Activated CD4-positive, alpha-beta T cell treated with anti-CD3 and anti-CD28 coated beads, Interleukin-2, amount 10 ng/mL, durations not matched to agents 24 days and 14 days (primary cell): ENCODE results near the gene CLIC1. TPM values are rescaled to one million over a fixed set of nuclear protein-coding genes. Genes with fewer than 3 reads are reported as not detected.

Experiments used
- DNase-seq: peaks from one replicate; pipeline ENCODE4 v3.0.0; 2022
- H3K27ac Mint-ChIP-seq: one replicate; pipeline ENCODE4 v1.8.0; 2022; ENCODE audit warnings: mild to moderate bottlenecking, mixed read lengths
- H3K27me3 Mint-ChIP-seq: one replicate; pipeline ENCODE4 v1.8.0; 2022; ENCODE audit warnings: mixed read lengths
- H3K36me3 Mint-ChIP-seq: one replicate; pipeline ENCODE4 v1.8.0; 2022; ENCODE audit warnings: low read depth, mild to moderate bottlenecking, mixed read lengths
- H3K4me1 Mint-ChIP-seq: one replicate; pipeline ENCODE4 v1.8.0; 2021; ENCODE audit warnings: mixed read lengths
- H3K4me3 Mint-ChIP-seq: one replicate; pipeline ENCODE4 v1.8.0; 2022; ENCODE audit warnings: mild to moderate bottlenecking, moderate library complexity, mixed read lengths
- H3K9me3 Mint-ChIP-seq: one replicate; pipeline ENCODE4 v1.8.0; 2021; ENCODE audit warnings: mixed read lengths
- intact Hi-C: fragments of 100-400 bp; cut with micrococcal nuclease; formaldehyde crosslinking; loops from one replicate; pipeline ENCODE4 v1.15.1; 2023
- total RNA-seq: library from RNA; stranded (reverse); gene quantifications from 2 replicates; pipeline ENCODE4 v1.2.3, GENCODE V29; 2022

CLIC1 gene
- total RNA-seq, 1 donor from 2014 or later: 385 TPM

DNA sequence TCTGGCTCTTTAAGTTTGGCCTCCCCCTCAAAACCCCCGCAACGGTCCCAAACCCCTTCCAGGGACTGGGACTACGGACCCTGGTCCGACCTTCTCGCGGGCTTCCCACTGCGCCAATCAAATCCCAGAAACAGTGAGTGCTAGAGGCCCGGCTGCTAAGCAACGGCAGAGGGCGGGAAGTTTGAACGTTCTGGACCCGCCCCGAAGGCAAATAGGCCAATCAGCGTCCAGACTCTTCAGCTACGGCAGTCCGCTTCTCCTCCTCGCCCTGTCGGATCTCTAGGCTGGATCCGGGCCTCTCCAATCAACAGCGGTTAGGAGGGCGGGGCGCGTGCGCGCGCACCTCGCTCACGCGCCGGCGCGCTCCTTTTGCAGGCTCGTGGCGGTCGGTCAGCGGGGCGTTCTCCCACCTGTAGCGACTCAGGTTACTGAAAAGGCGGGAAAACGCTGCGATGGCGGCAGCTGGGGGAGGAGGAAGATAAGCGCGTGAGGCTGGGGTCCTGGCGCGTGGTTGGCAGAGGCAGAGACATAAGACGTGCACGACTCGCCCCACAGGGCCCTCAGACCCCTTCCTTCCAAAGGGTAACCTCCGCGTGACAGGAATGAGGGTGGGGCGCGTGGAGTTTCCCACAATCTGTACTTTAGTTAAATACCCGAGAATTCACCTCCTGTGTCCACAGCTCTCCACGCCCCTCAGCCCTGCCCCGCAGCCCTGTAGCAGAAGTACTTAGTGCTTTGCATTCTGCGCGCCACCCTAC lies 3.5 kb upstream of the CLIC1 start, which contains the start of gene MSH5:
Gene MSH5 (plus strand): TSS at position 367 of the 758 bp plus-strand sequence. CDS start 462 bp downstream, outside the sequence.
- DNase-seq: peak; percentile 99
- Mint-ChIP-seq H3K36me3 (peaks cover 50% of the 10 kb centered on the region), H3K4me1 (peaks cover 54% of the 10 kb centered on the region), H3K27me3 (no peaks in the 10 kb centered on the region), H3K27ac (peak within 1 kb of the TSS; percentile 93), H3K9me3 (no peaks in the 10 kb centered on the region), H3K4me3 (peak within 1 kb of the TSS; percentile 98)
- intact Hi-C loops: loop anchor here (1.0 to 10.0 kb wide), 8 partner anchors 29 to 1575 kb away; partner anchors contain the start of genes ATP6V1G2, HSD17B8, LTB and LY6G5C

DNA sequence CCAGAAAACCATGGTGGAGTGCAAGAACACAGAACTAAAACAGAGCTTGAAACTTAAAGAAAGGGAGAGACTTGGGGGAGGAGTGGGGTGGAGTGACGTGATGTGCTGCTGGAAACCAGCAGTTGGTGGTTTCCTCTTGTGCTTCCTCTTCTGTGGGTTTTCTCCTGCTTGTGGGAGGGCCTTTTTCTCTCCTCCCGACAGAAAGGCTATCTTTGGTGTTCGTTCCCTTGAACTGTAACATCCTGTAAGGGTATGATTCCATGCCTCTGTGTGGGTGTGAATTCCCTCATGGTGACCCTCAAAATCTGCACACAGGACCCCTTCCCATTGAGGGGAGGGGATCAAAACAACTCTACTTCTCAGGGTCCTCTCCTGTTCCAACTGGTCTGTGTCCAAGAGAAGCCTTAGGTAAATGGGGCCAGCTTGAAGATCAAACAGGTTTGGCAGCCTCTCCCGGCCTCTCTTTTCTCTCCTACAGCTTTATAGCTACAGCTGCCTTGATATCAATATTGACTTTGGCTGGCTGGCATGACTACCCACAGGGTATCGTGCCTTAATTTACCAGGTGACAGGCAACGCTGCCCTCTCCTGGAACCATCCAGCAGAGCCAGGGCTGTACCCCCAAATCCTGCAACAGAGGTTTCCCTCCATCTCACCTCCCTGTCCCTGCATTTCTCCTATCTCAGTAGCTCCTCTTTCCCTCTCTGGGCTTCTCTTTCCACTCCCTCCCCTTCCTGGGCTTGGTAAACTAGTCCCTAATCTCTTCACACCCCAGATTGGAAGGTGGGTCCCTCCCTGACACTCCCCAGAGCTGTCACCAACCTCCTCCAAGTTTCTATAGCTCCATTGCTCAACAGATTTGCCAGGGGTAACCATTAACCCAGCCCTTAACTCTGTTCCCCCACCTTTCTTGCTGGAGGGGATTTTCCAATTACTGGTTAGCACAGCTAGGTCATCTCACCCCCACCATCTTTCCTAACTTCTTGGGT lies 2.0 kb upstream of the CLIC1 start:
- Mint-ChIP-seq H3K36me3 (peaks cover 56% of the 10 kb centered on the region), H3K9me3 (no peaks in the 10 kb centered on the region), H3K4me1 (peaks cover 65% of the 10 kb centered on the region), H3K4me3 (peak overlapping the region; percentile 98), H3K27ac (peak overlapping the region; percentile 93), H3K27me3 (no peaks in the 10 kb centered on the region)
- intact Hi-C loops: loop anchor here (1.0 to 10.0 kb wide), 9 partner anchors 9 to 1577 kb away; partner anchors contain the start of genes ATP6V1G2, DDAH2, GPANK1 and HSD17B8
- DNase-seq: peak; percentile 92

DNA sequence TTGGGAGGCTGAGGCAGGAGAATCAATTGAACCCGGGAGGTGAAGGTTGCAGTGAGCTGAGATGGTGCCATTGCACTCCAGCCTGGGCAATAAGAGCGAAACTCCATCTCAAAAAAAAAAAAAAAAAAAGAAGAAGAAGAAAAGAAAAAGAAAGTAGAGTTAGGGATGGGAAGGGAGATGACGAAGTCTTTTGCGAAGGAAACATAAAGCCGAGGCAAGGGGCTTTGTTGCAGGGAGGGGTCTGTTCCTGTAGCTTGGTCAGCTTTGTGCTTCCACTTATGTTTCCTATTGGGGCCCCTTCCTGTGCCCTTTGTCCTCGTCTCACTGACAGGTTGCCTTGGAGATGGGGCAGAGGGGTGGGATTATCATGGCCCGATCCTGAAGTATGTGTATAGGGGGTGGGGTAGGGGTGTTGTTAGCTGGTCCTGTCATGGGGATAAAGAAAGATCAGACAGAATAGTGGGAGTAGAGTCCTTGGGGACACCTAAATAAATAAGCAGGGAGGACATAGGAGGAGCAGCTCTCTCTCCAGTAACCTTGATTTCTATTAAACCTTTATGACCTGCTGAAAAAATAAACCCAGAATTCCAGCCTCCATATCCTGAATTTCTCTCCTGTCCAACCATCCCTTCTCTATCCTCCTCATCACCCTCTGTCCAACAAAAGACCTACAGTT lies 1.1 kb upstream of the CLIC1 start:
- Mint-ChIP-seq H3K9me3 (no peaks in the 10 kb centered on the region), H3K4me1 (peaks cover 64% of the 10 kb centered on the region), H3K27ac (peak overlapping the region; percentile 93), H3K27me3 (no peaks in the 10 kb centered on the region), H3K36me3 (peaks cover 51% of the 10 kb centered on the region), H3K4me3 (peak overlapping the region; percentile 98)
- intact Hi-C loops: loop anchor here (2.0 to 10.0 kb wide), 5 partner anchors 73 to 1577 kb away; partner anchors contain the start of genes ATP6V1G2, GPANK1, HSD17B8 and LTB
- peak; percentile 80 for DNase-seq

DNA sequence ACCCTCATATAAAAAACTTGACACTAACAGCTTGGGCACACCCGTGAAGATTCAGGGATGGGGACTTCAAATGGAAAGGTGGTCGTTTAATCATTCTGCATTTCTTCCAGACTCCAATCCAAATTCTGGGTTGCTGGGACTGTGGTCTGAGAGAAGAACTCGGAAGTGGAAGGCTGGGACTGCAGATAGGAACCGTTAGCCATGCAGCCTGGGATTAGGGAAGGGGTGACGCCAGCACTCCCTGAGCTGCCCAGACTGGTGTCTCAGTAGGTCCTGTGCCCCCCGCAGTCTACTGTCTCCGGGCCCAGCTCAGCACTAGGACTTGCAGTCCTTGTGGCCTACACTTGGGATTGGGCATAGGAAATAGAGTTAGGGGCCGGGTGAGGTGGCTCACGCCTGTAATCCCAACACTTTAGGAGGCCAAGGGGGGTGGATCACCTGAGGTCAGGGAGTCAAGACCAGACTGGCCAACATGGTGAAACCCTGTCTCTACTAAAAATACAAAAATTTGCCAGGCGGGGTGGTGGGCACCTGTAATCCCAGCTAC lies 511 bp upstream of the CLIC1 start:
- peaks cover 53% of the 10 kb centered on the region for H3K36me3 Mint-ChIP-seq
- peak; percentile 70 for DNase-seq
- H3K27me3 Mint-ChIP-seq: no peaks in the 10 kb centered on the region
- H3K9me3 Mint-ChIP-seq: no peaks in the 10 kb centered on the region
- peak overlapping the region; percentile 98 for H3K4me3 Mint-ChIP-seq
- peak overlapping the region; percentile 93 for H3K27ac Mint-ChIP-seq
- peaks cover 68% of the 10 kb centered on the region for H3K4me1 Mint-ChIP-seq
- intact Hi-C loops: loop anchor here (1.0 to 10.0 kb wide), 6 partner anchors 34 to 1578 kb away; partner anchors contain the start of genes ABHD16A, ATP6V1G2, GPANK1 and HSD17B8

DNA sequence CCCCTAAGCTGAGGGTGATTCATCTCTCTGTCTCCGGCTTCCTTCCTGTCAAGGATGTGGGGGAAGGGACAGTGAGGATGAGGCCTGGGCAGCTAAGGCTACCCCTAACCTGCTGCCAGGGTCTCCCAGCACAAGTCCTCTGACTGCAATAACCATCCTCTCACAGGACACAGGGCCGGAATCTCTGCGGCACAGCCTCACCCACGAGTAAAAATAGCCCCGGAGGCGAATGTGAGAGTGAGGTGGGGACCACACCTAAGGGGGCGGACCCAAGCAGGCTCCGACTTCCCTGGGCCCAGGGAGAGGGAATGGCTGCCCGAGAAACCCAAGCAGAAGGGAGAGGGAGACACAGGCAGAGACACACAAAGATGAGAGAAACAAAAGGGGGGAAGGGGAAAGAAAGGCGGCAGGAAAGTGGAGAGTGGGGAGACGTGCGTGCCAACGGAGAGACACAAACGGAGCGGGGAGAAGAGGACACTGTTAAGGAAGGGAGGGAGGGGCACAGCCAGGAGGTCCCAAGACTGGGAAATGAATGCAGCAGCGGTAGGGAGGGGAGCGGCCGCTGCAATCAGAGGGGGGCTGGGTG lies 1.4 kb downstream of the CLIC1 start:
- H3K36me3 Mint-ChIP-seq: peaks cover 50% of the 10 kb centered on the region
- peak overlapping the region; percentile 93 for H3K27ac Mint-ChIP-seq
- intact Hi-C loops: loop anchor here (2.0 to 10.0 kb wide), 5 partner anchors 100 to 1580 kb away; partner anchors contain the start of genes ATP6V1G2, HSD17B8, LTB and NFKBIL1
- H3K4me1 Mint-ChIP-seq: peaks cover 61% of the 10 kb centered on the region
- H3K9me3 Mint-ChIP-seq: no peaks in the 10 kb centered on the region
- H3K4me3 Mint-ChIP-seq: peak overlapping the region; percentile 98
- DNase-seq: peak; percentile 89
- no peaks in the 10 kb centered on the region for H3K27me3 Mint-ChIP-seq

DNA sequence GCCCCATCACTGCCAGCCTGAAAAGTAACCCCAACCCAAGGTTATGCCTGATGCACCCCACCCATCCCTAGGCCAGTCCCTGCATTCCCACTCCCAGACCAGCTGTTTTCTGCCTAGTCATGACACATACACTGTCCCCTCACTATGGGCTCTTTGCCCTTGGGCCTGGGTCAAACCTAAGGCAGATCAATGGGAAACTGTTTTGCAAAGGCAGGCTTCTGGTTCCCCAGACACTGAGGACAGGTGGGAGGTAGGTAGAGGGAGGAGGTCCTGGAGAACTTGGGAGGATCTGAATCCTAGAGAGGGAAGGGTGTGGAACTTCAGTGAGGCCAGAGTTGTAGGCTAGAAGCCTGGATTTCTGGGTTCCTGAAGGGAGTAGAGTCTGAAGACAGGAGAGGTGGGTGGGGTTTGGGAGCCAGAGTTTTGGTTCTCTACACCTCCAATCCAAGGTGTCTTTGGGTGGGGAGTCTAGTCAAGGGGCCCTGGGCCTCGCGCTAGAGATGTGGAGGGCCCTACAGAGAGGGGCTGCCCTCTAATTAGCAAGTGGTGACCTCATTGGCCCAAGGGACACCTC lies 2.0 kb downstream of the CLIC1 start:
- H3K4me1 Mint-ChIP-seq: peaks cover 58% of the 10 kb centered on the region
- intact Hi-C loops: loop anchor here (2.0 to 10.0 kb wide), 3 partner anchors 100 to 1580 kb away; partner anchors contain the start of genes HSD17B8, RING1, RXRB and SLC39A7
- peak overlapping the region; percentile 98 for H3K4me3 Mint-ChIP-seq
- peak overlapping the region; percentile 93 for H3K27ac Mint-ChIP-seq
- H3K27me3 Mint-ChIP-seq: no peaks in the 10 kb centered on the region
- peaks cover 48% of the 10 kb centered on the region for H3K36me3 Mint-ChIP-seq
- H3K9me3 Mint-ChIP-seq: no peaks in the 10 kb centered on the region
- DNase-seq: peak; percentile 60

DNA sequence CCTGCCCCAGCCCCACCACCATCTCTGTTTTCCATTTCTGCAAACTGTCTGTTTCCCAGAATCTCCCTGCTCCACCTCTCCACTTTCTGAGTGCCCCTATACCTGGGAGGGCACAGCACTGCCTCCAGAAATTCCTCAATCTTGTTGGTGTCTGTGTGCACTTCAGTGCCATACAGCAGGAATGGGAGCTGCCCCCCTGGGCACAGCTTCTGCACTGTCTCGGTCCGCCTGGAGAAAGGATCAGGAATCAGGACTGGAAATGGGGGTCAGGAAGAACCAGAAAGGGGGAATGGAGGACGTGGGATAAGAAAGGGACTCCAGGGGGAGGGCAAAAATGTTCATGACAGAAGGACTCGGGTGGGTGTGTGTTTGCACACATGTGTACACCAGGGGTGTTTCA lies 2.6 kb downstream of the CLIC1 start:
- DNase-seq: no peak
- H3K27ac Mint-ChIP-seq: peak overlapping the region; percentile 59
- H3K36me3 Mint-ChIP-seq: peaks cover 48% of the 10 kb centered on the region
- H3K9me3 Mint-ChIP-seq: no peaks in the 10 kb centered on the region
- peaks cover 57% of the 10 kb centered on the region for H3K4me1 Mint-ChIP-seq
- intact Hi-C loops: loop anchor here (2.0 to 10.0 kb wide), 3 partner anchors 101 to 1581 kb away; partner anchors contain the start of genes HSD17B8, RING1, RXRB and SLC39A7
- no peaks in the 10 kb centered on the region for H3K27me3 Mint-ChIP-seq
- H3K4me3 Mint-ChIP-seq: peak overlapping the region; percentile 98

DNA sequence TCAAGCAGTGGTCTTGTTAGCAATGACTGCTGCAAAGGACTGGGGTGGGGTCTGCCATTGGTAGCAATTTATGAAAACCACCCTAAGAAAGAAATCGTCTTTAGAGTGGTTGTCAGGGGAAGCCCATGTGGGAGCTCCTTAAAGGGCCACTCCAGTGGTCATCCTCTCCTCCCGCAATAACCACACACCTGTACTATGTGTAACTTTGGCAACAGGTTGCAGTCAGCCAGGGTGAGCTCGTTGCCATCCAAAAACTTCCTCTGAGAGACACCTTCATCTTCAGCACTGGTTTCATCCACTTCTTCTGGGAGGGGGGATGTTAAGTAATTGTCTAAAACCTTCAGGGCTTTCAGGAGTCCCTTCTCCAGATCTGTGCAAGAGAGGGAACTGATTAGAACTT lies 4.3 kb downstream of the CLIC1 start:
- Mint-ChIP-seq H3K4me3 (no peak overlapping the region), H3K4me1 (peaks cover 53% of the 10 kb centered on the region), H3K9me3 (no peaks in the 10 kb centered on the region), H3K36me3 (peaks cover 56% of the 10 kb centered on the region), H3K27ac (no peak overlapping the region), H3K27me3 (no peaks in the 10 kb centered on the region)
- no peak for DNase-seq
- intact Hi-C loops: loop anchor here (10.0 kb wide), 2 partner anchors 1473 to 1583 kb away; partner anchors contain the start of genes HSD17B8, RING1, RXRB and SLC39A7

DNA sequence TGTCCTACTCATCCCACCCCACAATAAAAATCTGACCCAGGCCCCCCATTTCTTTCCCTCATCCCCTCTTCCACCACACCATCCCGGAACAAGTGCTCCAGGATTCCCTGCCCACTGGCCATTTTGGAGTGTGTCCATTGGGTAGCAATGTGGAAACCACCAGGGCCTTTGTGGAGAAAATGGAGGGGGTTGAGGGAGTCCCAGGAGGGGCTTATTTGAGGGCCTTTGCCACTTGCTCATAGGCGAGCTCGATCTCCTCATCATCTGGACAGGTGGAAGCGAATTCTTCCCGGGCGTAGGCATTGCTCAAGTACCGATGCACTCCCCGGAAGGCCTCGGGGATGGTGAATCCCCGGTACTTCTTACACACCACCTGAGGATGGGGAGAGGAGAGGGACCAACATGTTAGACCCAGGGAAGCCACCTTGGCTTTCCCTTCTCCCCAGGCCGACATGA lies 5.7 kb downstream of the CLIC1 start:
- peak; percentile 61 for DNase-seq
- Mint-ChIP-seq H3K36me3 (peaks cover 56% of the 10 kb centered on the region), H3K27ac (no peak overlapping the region), H3K4me1 (peaks cover 62% of the 10 kb centered on the region), H3K27me3 (no peaks in the 10 kb centered on the region), H3K4me3 (peak overlapping the region; percentile 97), H3K9me3 (no peaks in the 10 kb centered on the region)
- intact Hi-C loops: loop anchor here (10.0 kb wide), 2 partner anchors 1474 to 1584 kb away; partner anchors contain the start of genes HSD17B8, RING1, RXRB and SLC39A7

DNA sequence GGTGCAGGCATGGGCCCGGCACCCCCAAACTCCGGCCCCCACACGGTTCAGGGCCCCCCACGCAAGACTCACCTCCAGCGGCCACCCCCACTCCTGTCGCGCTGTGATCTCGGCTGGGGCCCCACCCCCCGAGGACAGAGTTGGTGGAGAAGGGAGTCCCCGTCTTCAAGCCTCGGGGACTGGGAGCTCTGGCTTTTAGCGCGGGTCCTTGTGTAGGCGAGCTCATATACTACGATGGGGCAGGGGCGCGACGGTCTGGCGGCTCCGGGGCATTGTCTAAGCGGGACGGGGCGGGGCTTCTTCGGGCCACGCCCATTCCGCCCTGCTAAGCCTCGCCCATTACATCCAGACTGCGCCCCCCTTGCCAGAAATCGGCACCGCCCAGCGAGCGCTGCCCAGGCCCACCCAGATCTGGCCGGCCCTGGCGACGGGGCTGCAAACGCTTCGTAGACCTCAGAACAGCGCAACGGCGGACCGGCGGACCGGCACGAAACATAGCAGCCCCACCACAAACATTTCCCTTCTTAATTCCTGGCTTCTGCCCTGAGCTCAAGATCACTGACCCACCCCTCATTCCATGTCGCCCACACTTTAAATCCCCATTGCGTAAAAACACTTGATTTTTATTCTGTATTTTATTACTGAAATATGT lies 6.2 kb downstream of the CLIC1 start:
- Mint-ChIP-seq H3K36me3 (peaks cover 54% of the 10 kb centered on the region), H3K9me3 (no peaks in the 10 kb centered on the region), H3K4me3 (peak overlapping the region; percentile 97), H3K27ac (peak overlapping the region; percentile 58), H3K27me3 (no peaks in the 10 kb centered on the region), H3K4me1 (peaks cover 64% of the 10 kb centered on the region)
- DNase-seq: peak; percentile 92
- intact Hi-C loops: loop anchor here (1.0 to 10.0 kb wide), 5 partner anchors 8 to 1585 kb away; partner anchors contain the start of genes HSD17B8, RING1, RXRB and SLC39A7

DNA sequence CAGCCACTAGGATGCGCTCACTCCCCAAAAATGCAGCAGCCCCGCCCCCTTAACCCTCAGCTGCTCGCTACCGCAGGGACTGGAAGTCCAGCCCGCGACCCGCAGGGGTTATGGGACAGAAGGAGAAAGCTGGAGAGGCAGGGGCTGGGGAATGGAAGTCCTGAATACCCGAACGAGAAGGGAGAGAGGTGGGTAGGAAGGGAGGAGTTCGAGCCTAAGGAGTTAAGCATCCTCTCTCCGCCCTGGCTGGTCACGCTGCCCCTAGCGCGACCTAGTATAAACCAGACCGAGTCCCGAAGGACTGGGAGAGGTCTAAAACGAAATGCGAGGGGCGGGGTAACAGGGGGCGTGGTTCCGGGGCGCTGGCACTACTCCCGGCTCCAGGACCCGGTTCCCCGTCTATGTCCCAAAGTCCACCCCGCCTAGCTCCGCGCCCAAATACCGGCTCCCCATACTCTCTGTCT lies 6.8 kb downstream of the CLIC1 start:
- intact Hi-C loops: loop anchor here (1.0 to 2.0 kb wide), 3 partner anchors 9 to 65 kb away; partner anchors contain the start of gene VARS1
- peaks cover 48% of the 10 kb centered on the region for H3K36me3 Mint-ChIP-seq
- no peaks in the 10 kb centered on the region for H3K27me3 Mint-ChIP-seq

More for the DNA sequence above, 6.8 kb downstream of the CLIC1 start:
- Mint-ChIP-seq H3K9me3 (no peaks in the 10 kb centered on the region), H3K4me1 (peaks cover 64% of the 10 kb centered on the region), H3K4me3 (peak overlapping the region; percentile 97), H3K27ac (peak overlapping the region; percentile 74)
- DNase-seq: peak; percentile 93
